Neural cell (in vitro differentiated cells): Measurements from ENCODE around the gene ANKRD36.
"Not testable (repeated sequence)": the region's sequence is repeated elsewhere in the genome, so short reads cannot be mapped to it uniquely, and the experiment has no call there.

Experiments used
- EZH2 ChIP-seq: fragments of 200-600, 300-800 bp; shearing (Covaris generic), sonication (generic); IDR thresholded peaks from 2 replicates; pipeline ENCODE4 v1.6.1; 2014; ENCODE audit warnings: antibody characterized with exemption, low read length, borderline replicate concordance, mild to moderate bottlenecking; ENCODE audit not compliant: insufficient read depth, poor library complexity, severe bottlenecking
- POLR2AphosphoS5 ChIP-seq: IDR thresholded peaks from 2 replicates; pipeline ENCODE4 v1.6.1; 2012
- TF ChIP-seq, protein P1 (sequence below): fragments of 450-650 bp; IDR thresholded peaks from 2 replicates; pipeline ENCODE4 v1.5.1; 2014; ENCODE audit warnings: antibody characterized with exemption, mild to moderate bottlenecking, moderate library complexity; ENCODE audit not compliant: poor library complexity, severe bottlenecking

DNA sequence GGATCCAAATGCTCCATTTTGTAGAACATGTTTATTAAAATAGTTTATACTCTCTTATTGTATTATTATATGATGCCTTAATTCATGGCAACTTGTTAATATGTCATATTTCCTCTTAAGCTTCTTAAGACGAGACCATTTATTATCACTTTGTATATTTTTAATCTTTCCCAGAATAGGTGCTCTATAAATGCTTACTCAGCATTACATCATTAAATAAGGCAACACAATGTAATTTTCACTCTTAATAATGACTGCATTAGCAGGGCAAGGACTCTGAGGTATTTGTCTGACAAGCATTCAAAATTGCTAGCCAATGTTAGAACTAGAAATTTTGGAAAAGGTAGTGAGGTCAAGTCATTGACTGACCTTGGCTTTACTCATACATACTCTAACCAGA, 180.7 kb downstream of the ANKRD36 start:
- not testable (repeated sequence) for TF ChIP-seq POLR2AphosphoS5, EZH2
- TF ChIP-seq, protein P1, sequence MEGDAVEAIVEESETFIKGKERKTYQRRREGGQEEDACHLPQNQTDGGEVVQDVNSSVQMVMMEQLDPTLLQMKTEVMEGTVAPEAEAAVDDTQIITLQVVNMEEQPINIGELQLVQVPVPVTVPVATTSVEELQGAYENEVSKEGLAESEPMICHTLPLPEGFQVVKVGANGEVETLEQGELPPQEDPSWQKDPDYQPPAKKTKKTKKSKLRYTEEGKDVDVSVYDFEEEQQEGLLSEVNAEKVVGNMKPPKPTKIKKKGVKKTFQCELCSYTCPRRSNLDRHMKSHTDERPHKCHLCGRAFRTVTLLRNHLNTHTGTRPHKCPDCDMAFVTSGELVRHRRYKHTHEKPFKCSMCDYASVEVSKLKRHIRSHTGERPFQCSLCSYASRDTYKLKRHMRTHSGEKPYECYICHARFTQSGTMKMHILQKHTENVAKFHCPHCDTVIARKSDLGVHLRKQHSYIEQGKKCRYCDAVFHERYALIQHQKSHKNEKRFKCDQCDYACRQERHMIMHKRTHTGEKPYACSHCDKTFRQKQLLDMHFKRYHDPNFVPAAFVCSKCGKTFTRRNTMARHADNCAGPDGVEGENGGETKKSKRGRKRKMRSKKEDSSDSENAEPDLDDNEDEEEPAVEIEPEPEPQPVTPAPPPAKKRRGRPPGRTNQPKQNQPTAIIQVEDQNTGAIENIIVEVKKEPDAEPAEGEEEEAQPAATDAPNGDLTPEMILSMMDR: not testable (repeated sequence)
